Central memory CD8-positive, alpha-beta T cell (primary cell): Measurements from ENCODE around the gene GRIA1.
"Not testable (repeated sequence)": the region's sequence is repeated elsewhere in the genome, so short reads cannot be mapped to it uniquely, and the experiment has no call there.

ENCODE experiments used
- ATAC-seq: fragments of 150-1000 bp; cut with Tn5 transposase; replicated peaks from 2 replicates; pipeline ENCODE4 v1.10.0; 2022; ENCODE audit warnings: mild to moderate bottlenecking, moderate FRiP score, moderate number of reproducible peaks; ENCODE audit not compliant: poor library complexity, severe bottlenecking; ENCODE audit errors: extremely low read depth
- DNase-seq, 2 donors: peaks; one replicate each; pipeline ENCODE4 v3.0.0; 2021; ENCODE audit warnings: low spot score in 2 of 2
- H3K27ac Mint-ChIP-seq: one replicate; pipeline ENCODE4 v1.8.0; 2022; ENCODE audit warnings: low read depth, mild to moderate bottlenecking, moderate library complexity, mixed read lengths
- H3K27me3 Mint-ChIP-seq: one replicate; pipeline ENCODE4 v1.8.0; 2022; ENCODE audit warnings: mixed read lengths
- H3K36me3 Mint-ChIP-seq: one replicate; pipeline ENCODE4 v1.8.0; 2022; ENCODE audit warnings: mild to moderate bottlenecking, moderate library complexity, mixed read lengths; ENCODE audit not compliant: insufficient read depth
- H3K4me1 Mint-ChIP-seq: one replicate; pipeline ENCODE4 v1.8.0; 2022; ENCODE audit warnings: mixed read lengths
- H3K4me3 Mint-ChIP-seq: one replicate; pipeline ENCODE4 v1.8.0; 2022; ENCODE audit warnings: mild to moderate bottlenecking, moderate library complexity, mixed read lengths
- H3K9me3 Mint-ChIP-seq: one replicate; pipeline ENCODE4 v1.8.0; 2022; ENCODE audit warnings: mixed read lengths

GRIA1 gene

DNA sequence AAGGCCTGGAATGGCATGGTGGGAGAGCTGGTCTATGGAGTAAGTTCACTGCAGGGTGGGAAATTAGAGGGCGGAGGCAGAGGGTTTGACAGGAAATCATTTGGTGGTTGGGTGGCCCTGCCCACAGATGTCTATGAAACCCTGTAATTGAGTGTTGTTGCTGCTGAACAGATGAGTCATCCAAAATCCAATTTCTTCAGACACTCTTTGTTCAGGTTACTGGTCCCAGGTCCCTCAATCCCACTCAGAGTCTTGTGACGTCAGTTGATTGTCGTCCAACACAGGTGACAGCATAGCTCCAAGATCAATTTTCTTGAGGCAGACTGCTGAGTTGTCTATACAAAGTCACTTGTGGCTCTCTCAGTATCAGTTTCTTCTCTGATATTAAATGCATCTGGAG lies 208.6 kb downstream of the GRIA1 start:
- H3K27me3 Mint-ChIP-seq, result peaks cover 10% of the 10 kb centered on the region
- peaks cover 11% of the 10 kb centered on the region for H3K9me3 Mint-ChIP-seq
- H3K4me1 Mint-ChIP-seq, result no peaks in the 10 kb centered on the region
- DNase-seq, result no peak
- no peak for ATAC-seq
- peaks cover 2% of the 10 kb centered on the region for H3K36me3 Mint-ChIP-seq
- no peak overlapping the region for H3K27ac Mint-ChIP-seq
- H3K4me3 Mint-ChIP-seq, result no peak overlapping the region

GRCh38 chr5:153700940-153701339 lies 210.5 kb downstream of the GRIA1 start:
- H3K27ac Mint-ChIP-seq, result no peak overlapping the region

DNA sequence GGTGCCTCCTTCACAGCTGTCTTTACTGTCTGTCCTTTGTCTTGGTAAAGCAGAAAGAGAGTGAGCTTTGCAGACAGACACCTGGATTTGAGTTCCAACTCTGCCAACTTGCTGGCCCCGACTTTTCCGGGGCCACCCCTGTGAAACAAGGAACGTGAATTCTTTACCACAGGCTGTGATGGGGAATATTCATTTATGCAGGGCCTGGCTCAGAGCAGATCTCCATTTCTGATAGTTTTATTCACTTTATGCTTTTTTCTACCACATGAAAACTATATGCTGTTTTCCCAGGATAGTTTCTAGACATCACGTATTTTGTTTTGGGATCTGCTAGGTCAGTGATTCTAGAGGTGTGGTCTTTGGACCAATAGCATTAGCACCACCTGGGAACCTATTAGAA lies 211.8 kb downstream of the GRIA1 start:
- H3K27me3 Mint-ChIP-seq, result peaks cover 10% of the 10 kb centered on the region
- ATAC-seq, result no peak
- H3K36me3 Mint-ChIP-seq, result peaks cover 2% of the 10 kb centered on the region
- no peak overlapping the region for H3K4me3 Mint-ChIP-seq
- DNase-seq, result no peak
- no peaks in the 10 kb centered on the region for H3K4me1 Mint-ChIP-seq
- H3K9me3 Mint-ChIP-seq, result peaks cover 11% of the 10 kb centered on the region
- H3K27ac Mint-ChIP-seq, result no peak overlapping the region

More at GRCh38 chr5:153700940-153701339, 210.5 kb downstream of the GRIA1 start:
- DNase-seq (no peak), ATAC-seq (no peak)
- no peak overlapping the region for H3K4me3 Mint-ChIP-seq
- H3K27me3 Mint-ChIP-seq, result peaks cover 10% of the 10 kb centered on the region
- H3K9me3 Mint-ChIP-seq, result peaks cover 11% of the 10 kb centered on the region
- H3K36me3 Mint-ChIP-seq, result peaks cover 2% of the 10 kb centered on the region
- no peaks in the 10 kb centered on the region for H3K4me1 Mint-ChIP-seq

DNA sequence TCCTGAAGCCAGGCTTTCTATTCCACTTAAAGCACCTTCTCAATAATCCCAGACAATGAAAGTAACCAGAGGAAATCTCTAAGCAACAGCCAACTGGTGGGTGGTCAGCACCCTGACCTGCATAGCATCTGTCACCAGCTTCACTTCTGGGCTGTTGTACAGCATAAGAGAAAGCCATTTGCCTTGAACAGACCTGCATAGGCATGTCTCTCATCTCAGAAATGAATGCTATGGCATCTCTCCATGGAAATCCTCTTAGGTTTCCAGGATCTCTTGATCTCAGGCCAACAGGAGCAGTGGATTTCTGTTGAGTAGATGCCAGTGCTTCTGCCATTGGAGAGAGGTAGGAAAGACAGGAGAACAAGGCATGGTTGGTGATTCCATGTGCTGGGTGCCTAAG lies 213.6 kb downstream of the GRIA1 start:
- no peaks in the 10 kb centered on the region for H3K4me1 Mint-ChIP-seq
- H3K27me3 Mint-ChIP-seq, result peaks cover 10% of the 10 kb centered on the region
- DNase-seq (no peak), ATAC-seq (no peak)
- H3K4me3 Mint-ChIP-seq, result no peak overlapping the region
- H3K9me3 Mint-ChIP-seq, result peaks cover 11% of the 10 kb centered on the region
- peaks cover 2% of the 10 kb centered on the region for H3K36me3 Mint-ChIP-seq
- no peak overlapping the region for H3K27ac Mint-ChIP-seq

- no peak overlapping the region for H3K27ac Mint-ChIP-seq
- ATAC-seq, result no peak
- no peak for DNase-seq
- H3K36me3 Mint-ChIP-seq, result no peaks in the 10 kb centered on the region
- no peaks in the 10 kb centered on the region for H3K27me3 Mint-ChIP-seq
- no peak overlapping the region for H3K4me3 Mint-ChIP-seq
- H3K9me3 Mint-ChIP-seq, result peaks cover 10% of the 10 kb centered on the region
- no peaks in the 10 kb centered on the region for H3K4me1 Mint-ChIP-seq
These were observed 217.2 kb downstream of the GRIA1 start for GRCh38 chr5:153707626-153708025.

- no peaks in the 10 kb centered on the region for H3K4me1 Mint-ChIP-seq
- ATAC-seq (no peak), DNase-seq (no peak)
- H3K9me3 Mint-ChIP-seq, result peaks cover 10% of the 10 kb centered on the region
- H3K36me3 Mint-ChIP-seq, result no peaks in the 10 kb centered on the region
- peaks cover 7% of the 10 kb centered on the region for H3K27me3 Mint-ChIP-seq
- no peak overlapping the region for H3K4me3 Mint-ChIP-seq
- H3K27ac Mint-ChIP-seq, result no peak overlapping the region
These were observed 221.3 kb downstream of the GRIA1 start for GRCh38 chr5:153711755-153712154.

GRCh38 chr5:153712946-153713345 lies 222.5 kb downstream of the GRIA1 start:
- ATAC-seq, result no peak
- DNase-seq, result no peak
- Mint-ChIP-seq H3K27ac (no peak overlapping the region), H3K36me3 (peaks cover 1% of the 10 kb centered on the region), H3K27me3 (peaks cover 9% of the 10 kb centered on the region), H3K9me3 (peaks cover 10% of the 10 kb centered on the region), H3K4me3 (no peak overlapping the region), H3K4me1 (no peaks in the 10 kb centered on the region)

GRCh38 chr5:153713943-153714342 lies 223.5 kb downstream of the GRIA1 start:
- H3K9me3 Mint-ChIP-seq, result peaks cover 10% of the 10 kb centered on the region
- ATAC-seq, result no peak
- peaks cover 1% of the 10 kb centered on the region for H3K36me3 Mint-ChIP-seq
- H3K4me1 Mint-ChIP-seq, result no peaks in the 10 kb centered on the region
- no peak overlapping the region for H3K27ac Mint-ChIP-seq
- H3K4me3 Mint-ChIP-seq, result no peak overlapping the region
- no peak for DNase-seq
- peaks cover 9% of the 10 kb centered on the region for H3K27me3 Mint-ChIP-seq

- Mint-ChIP-seq H3K36me3 (peaks cover 1% of the 10 kb centered on the region), H3K27ac (no peak overlapping the region), H3K9me3 (peaks cover 10% of the 10 kb centered on the region), H3K4me3 (no peak overlapping the region), H3K27me3 (peaks cover 9% of the 10 kb centered on the region), H3K4me1 (no peaks in the 10 kb centered on the region)
- no peak for DNase-seq
- ATAC-seq, result no peak
These were observed 224.3 kb downstream of the GRIA1 start for GRCh38 chr5:153714798-153715197.

GRCh38 chr5:153717287-153717686 lies 226.8 kb downstream of the GRIA1 start:
- peaks cover 1% of the 10 kb centered on the region for H3K36me3 Mint-ChIP-seq
- H3K27ac Mint-ChIP-seq, result no peak overlapping the region
- no peaks in the 10 kb centered on the region for H3K4me1 Mint-ChIP-seq
- H3K9me3 Mint-ChIP-seq, result no peaks in the 10 kb centered on the region
- H3K4me3 Mint-ChIP-seq, result no peak overlapping the region
- no peak for DNase-seq
- no peak for ATAC-seq
- peaks cover 11% of the 10 kb centered on the region for H3K27me3 Mint-ChIP-seq

GRCh38 chr5:153718713-153719112 lies 228.2 kb downstream of the GRIA1 start:
- Mint-ChIP-seq H3K27me3 (peaks cover 20% of the 10 kb centered on the region), H3K4me3 (no peak overlapping the region), H3K36me3 (peaks cover 1% of the 10 kb centered on the region), H3K4me1 (no peaks in the 10 kb centered on the region), H3K9me3 (peaks cover 6% of the 10 kb centered on the region), H3K27ac (no peak overlapping the region)
- no peak for DNase-seq
- ATAC-seq, result no peak

GRCh38 chr5:153719324-153719723 lies 228.9 kb downstream of the GRIA1 start:
- DNase-seq, result no peak
- Mint-ChIP-seq H3K27ac (no peak overlapping the region), H3K9me3 (peaks cover 6% of the 10 kb centered on the region), H3K4me1 (no peaks in the 10 kb centered on the region), H3K27me3 (peaks cover 20% of the 10 kb centered on the region), H3K4me3 (no peak overlapping the region), H3K36me3 (peaks cover 1% of the 10 kb centered on the region)
- ATAC-seq, result no peak

- not testable (repeated sequence) for H3K4me1 Mint-ChIP-seq, ATAC-seq, H3K36me3 Mint-ChIP-seq, DNase-seq, H3K27ac Mint-ChIP-seq, H3K4me3 Mint-ChIP-seq, H3K9me3 Mint-ChIP-seq
- peaks cover 11% of the 10 kb centered on the region for H3K27me3 Mint-ChIP-seq
These were observed 232.6 kb downstream of the GRIA1 start for GRCh38 chr5:153723022-153723610.
